Measurements from ENCODE around the gene PDCD4. TPM values are rescaled to one million over a fixed set of nuclear protein-coding genes. Genes with fewer than 3 reads are reported as not detected.

Gene PDCD4
- total RNA-seq (2021; ENCODE audit: unreplicated experiment) = 63.0 TPM
- 52.9 and 63.0 TPM in 2 replicates for polyA plus RNA-seq (2012)
- percentile 96 among the genes with signal in this experiment for Bru-seq, nascent RNA
- percentile 93 among the genes with signal in this experiment for BruChase-seq, experiment 1, labeled RNA remaining after a 6-hour chase
- percentile 89 among the genes with signal in this experiment for BruChase-seq, experiment 2, labeled RNA remaining after a 2-hour chase
- long read RNA-seq, transcript PDCD4-201 (12 exons, 3,602 nt) = major isoform, 95 of 134 reads
- long read RNA-seq, partial matches to known transcripts = 14 of 134 reads
- long read RNA-seq, other reads (novel, unspliced or antisense) = 24 of 134 reads

DNA sequence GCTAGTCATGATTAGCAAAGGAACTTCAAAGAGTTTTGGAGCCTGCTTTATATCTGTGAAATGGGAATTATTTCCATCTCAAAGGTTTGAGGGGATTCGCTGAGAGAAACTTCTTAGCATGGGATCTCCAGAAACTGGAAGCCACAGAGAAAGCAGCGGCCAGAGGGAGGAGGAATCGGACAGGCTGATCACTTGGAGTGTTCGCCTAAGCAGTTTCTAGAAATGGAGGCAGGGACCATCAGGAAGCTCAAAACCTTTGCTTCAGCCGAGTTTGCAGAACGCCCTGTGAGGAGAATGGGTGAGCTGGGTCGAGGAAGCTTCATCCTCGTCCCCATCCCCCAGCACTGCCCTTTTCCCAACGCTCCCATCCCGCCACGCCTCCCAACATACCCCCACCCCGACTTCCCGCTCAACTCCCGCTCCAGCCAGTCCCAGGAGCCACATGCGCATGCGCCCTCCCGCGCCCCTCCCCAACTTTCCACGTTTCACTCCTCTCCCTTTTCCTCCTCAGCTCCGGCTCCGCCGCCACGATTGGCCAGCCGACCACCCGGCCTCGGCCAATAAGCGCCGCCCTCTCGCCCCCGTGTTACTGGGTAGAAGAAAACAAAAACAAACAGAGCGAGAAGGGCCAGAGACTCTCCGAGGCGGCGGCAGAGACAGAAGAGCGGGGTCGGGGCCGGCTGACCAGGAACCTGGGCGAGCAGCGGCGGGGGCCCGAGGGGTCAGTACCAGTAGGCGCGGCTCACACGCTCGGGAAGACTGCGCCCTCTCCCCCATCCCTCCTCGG lies at the start of gene PDCD4:
Gene PDCD4 (plus strand): TSS at position 631 of the 787 bp plus-strand sequence. CDS start 4,100 bp downstream, outside the sequence.
- H3K9me3 ChIP-seq (ENCODE audit: control insufficient read depth in 1 of 2, insufficient read depth in 1 of 2, low read depth in 1 of 2, low read length in 2 of 2) = no peaks in the 10 kb centered on the region
- H3K9ac ChIP-seq (ENCODE audit: low read length) = peak within 1 kb of the TSS; percentile 68
- H4K20me1 ChIP-seq (ENCODE audit: insufficient read depth) = no peaks in the 10 kb centered on the region
- POLR2A ChIA-PET = interaction anchor here (0.7 to 1.3 kb wide), 8 partner anchors 9 to 97 kb away, joined by 3 to 8 read pairs (median 4); partner anchors contain the start of genes BBIP1 and SHOC2
- H3K4me1 ChIP-seq (ENCODE audit: control insufficient read depth in 1 of 2, insufficient read depth in 2 of 2, low read length in 2 of 2) = peaks cover 14 to 20% of the 10 kb centered on the region in 2 experiments; a peak in 3 of 4 replicates
- H3K36me3 ChIP-seq (ENCODE audit: control insufficient read depth in 1 of 2, insufficient read depth in 2 of 2, low read length in 2 of 2) = 0 out of 4 replicates have a peak, but pooled peaks cover 0 to 2% of the 10 kb centered on the region in 2 experiments
- no peaks in the 10 kb centered on the region for H3K79me2 ChIP-seq (ENCODE audit: insufficient read depth, low read length)
- intact Hi-C loops (cut with micrococcal nuclease) = loop anchor here (1.0 kb wide), 1 partner anchor 125 kb away; no protein-coding TSS in a partner anchor
- ATAC-seq = peak; percentile 93
- H3K4me3 ChIP-seq (replicated peaks in 1 of 2; ENCODE audit: low read depth in 1 of 2, low read length in 2 of 2) = peak within 1 kb of the TSS; percentile 65 to 67
- CTCF ChIA-PET = interaction anchor here (0.7 to 1.3 kb wide), 3 partner anchors 9 to 22 kb away, joined by 3 to 5 read pairs (median 4); no protein-coding TSS in a partner anchor
- peak within 1 kb of the TSS; percentile 33 for H2AFZ ChIP-seq (ENCODE audit: low read depth, low read length, poor library complexity, severe bottlenecking)
- no peaks in the 10 kb centered on the region for H3K27me3 ChIP-seq (ENCODE audit: insufficient read depth, low read length)
- peak within 1 kb of the TSS; percentile 88 for H3K4me2 ChIP-seq (ENCODE audit: low read length)
- BruUV-seq (replicated peaks) = TSS peak; percentile 98
- H3K27ac ChIP-seq (ENCODE audit: low read depth, low read length) = peak within 1 kb of the TSS; percentile 60
- peak; percentile 95 for DNase-seq (ENCODE audit: low read depth, low spot score)
- RAD21 ChIA-PET (ENCODE audit: low non-redundant PET in 1 of 2, low total read pairs in 2 of 2, uncharacterized antibody in 2 of 2, unreplicated experiment in 2 of 2) = interaction anchor here in 1 of 2 experiments (0.7 kb wide), 1 partner anchor 113 kb away, joined by 5 read pairs; no protein-coding TSS in a partner anchor
- no peaks in the 10 kb centered on the region for H3K9me2 ChIP-seq (ENCODE audit: insufficient read depth)
- TF ChIP-seq, protein P1, sequence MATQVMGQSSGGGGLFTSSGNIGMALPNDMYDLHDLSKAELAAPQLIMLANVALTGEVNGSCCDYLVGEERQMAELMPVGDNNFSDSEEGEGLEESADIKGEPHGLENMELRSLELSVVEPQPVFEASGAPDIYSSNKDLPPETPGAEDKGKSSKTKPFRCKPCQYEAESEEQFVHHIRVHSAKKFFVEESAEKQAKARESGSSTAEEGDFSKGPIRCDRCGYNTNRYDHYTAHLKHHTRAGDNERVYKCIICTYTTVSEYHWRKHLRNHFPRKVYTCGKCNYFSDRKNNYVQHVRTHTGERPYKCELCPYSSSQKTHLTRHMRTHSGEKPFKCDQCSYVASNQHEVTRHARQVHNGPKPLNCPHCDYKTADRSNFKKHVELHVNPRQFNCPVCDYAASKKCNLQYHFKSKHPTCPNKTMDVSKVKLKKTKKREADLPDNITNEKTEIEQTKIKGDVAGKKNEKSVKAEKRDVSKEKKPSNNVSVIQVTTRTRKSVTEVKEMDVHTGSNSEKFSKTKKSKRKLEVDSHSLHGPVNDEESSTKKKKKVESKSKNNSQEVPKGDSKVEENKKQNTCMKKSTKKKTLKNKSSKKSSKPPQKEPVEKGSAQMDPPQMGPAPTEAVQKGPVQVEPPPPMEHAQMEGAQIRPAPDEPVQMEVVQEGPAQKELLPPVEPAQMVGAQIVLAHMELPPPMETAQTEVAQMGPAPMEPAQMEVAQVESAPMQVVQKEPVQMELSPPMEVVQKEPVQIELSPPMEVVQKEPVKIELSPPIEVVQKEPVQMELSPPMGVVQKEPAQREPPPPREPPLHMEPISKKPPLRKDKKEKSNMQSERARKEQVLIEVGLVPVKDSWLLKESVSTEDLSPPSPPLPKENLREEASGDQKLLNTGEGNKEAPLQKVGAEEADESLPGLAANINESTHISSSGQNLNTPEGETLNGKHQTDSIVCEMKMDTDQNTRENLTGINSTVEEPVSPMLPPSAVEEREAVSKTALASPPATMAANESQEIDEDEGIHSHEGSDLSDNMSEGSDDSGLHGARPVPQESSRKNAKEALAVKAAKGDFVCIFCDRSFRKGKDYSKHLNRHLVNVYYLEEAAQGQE (IDR thresholded peaks at IDR 0.05; ENCODE audit: low read depth) = no peak
- TF ChIP-seq ZBTB33 (IDR thresholded peaks at IDR 0.05; ENCODE audit: extremely low read depth, insufficient replicate concordance, low read length) = no peak
- TF ChIP-seq CEBPB (IDR thresholded peaks at IDR 0.05; ENCODE audit: low read depth) = no peak
- TF ChIP-seq EZH2phosphoT487 (IDR thresholded peaks at IDR 0.05; ENCODE audit: borderline replicate concordance) = no peak
- TF ChIP-seq POLR2A (IDR thresholded peaks at IDR 0.05; ENCODE audit: borderline replicate concordance, extremely low read depth, insufficient read depth, insufficient read length) = peak; percentile 52
- TF ChIP-seq ELF1 (IDR thresholded peaks at IDR 0.05; ENCODE audit: borderline replicate concordance, low read depth) = no peak
- TF ChIP-seq CBX3 (IDR thresholded peaks at IDR 0.05; ENCODE audit: low read depth) = no peak
- peak; percentile 7 for TF ChIP-seq TCF7L2 (IDR thresholded peaks at IDR 0.05; ENCODE audit: borderline replicate concordance, extremely low read depth, insufficient read depth, insufficient read length)
- TF ChIP-seq CTCF (IDR thresholded peaks at IDR 0.05 in 2 of 3, conservative IDR thresholded peaks at IDR 0.05 in 1 of 3; ENCODE audit: borderline replicate concordance in 1 of 3, insufficient read depth in 1 of 3, low read depth in 2 of 3, low read length in 2 of 3) = no peak
- TF ChIP-seq FOSL1 (IDR thresholded peaks at IDR 0.05; ENCODE audit: low read depth) = no peak
- TF ChIP-seq EGR1 (IDR thresholded peaks at IDR 0.05; ENCODE audit: low read depth) = peak; percentile 89
- peak; percentile 83 for TF ChIP-seq POLR2AphosphoS5 (IDR thresholded peaks at IDR 0.05; ENCODE audit: low read depth, low read length)
- TF ChIP-seq SP1 (IDR thresholded peaks at IDR 0.05; ENCODE audit: low read depth) = 0 out of 2 replicates have a peak, but pooled peaks have one; percentile 66
- TF ChIP-seq ZFX (IDR thresholded peaks at IDR 0.05) = no peak
- TF ChIP-seq YY1 (IDR thresholded peaks at IDR 0.05; ENCODE audit: extremely low read depth, insufficient replicate concordance, low read depth, low read length) = no peak
- TF ChIP-seq ZNF274 (IDR thresholded peaks at IDR 0.05; ENCODE audit: low read depth, low read length) = no peak

Data from HCT116 (cell line).